Omental fat pad (tissue), 4 donors: ENCODE results near the gene CCN5. TPM values are rescaled to one million over a fixed set of nuclear protein-coding genes. Genes with fewer than 3 reads are reported as not detected.

Experiments
- ATAC-seq: fragments of 150-250 bp; one replicate; pipeline ENCODE4 v1.9.1; 2016; ENCODE audit warnings: mild to moderate bottlenecking, moderate library complexity; ENCODE audit not compliant: low FRiP score
- DNase-seq: peaks from one replicate; pipeline ENCODE4 v3.0.0-alpha.2; 2019; ENCODE audit warnings: low spot score
- total RNA-seq, 4 donors: library from RNA; depleted of rRNA; stranded (reverse); fragments of >200 nt; gene quantifications; one replicate each; pipeline ENCODE4 v1.1.0, GENCODE V29; 2016
- TF ChIP-seq, protein P1 (sequence below), 3 donors: fragments of 450-650 bp; IDR thresholded peaks; one replicate each; pipeline ENCODE4 v1.5.1; 2016 to 2017; ENCODE audit warnings: antibody characterized with exemption in 3 of 3, mild to moderate bottlenecking in 3 of 3, moderate library complexity in 2 of 3

The CCN5 gene
- total RNA-seq, 4 donors from 2014 or later = 25.9 to 81.7 (median 61.3) TPM

DNA sequence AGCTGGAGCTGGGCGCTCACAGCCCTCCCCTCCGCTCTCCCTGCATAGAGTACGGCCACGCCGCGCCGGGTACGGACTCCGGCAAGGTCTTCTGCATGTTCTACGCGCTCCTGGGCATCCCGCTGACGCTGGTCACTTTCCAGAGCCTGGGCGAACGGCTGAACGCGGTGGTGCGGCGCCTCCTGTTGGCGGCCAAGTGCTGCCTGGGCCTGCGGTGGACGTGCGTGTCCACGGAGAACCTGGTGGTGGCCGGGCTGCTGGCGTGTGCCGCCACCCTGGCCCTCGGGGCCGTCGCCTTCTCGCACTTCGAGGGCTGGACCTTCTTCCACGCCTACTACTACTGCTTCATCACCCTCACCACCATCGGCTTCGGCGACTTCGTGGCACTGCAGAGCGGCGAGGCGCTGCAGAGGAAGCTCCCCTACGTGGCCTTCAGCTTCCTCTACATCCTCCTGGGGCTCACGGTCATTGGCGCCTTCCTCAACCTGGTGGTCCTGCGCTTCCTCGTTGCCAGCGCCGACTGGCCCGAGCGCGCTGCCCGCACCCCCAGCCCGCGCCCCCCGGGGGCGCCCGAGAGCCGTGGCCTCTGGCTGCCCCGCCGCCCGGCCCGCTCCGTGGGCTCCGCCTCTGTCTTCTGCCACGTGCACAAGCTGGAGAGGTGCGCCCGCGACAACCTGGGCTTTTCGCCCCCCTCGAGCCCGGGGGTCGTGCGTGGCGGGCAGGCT, 35.1 kb downstream of the CCN5 start:
- ATAC-seq (no peak), DNase-seq (no peak)
- TF ChIP-seq, protein P1, sequence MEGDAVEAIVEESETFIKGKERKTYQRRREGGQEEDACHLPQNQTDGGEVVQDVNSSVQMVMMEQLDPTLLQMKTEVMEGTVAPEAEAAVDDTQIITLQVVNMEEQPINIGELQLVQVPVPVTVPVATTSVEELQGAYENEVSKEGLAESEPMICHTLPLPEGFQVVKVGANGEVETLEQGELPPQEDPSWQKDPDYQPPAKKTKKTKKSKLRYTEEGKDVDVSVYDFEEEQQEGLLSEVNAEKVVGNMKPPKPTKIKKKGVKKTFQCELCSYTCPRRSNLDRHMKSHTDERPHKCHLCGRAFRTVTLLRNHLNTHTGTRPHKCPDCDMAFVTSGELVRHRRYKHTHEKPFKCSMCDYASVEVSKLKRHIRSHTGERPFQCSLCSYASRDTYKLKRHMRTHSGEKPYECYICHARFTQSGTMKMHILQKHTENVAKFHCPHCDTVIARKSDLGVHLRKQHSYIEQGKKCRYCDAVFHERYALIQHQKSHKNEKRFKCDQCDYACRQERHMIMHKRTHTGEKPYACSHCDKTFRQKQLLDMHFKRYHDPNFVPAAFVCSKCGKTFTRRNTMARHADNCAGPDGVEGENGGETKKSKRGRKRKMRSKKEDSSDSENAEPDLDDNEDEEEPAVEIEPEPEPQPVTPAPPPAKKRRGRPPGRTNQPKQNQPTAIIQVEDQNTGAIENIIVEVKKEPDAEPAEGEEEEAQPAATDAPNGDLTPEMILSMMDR (IDR thresholded peaks at IDR 0.05) = no peak

DNA sequence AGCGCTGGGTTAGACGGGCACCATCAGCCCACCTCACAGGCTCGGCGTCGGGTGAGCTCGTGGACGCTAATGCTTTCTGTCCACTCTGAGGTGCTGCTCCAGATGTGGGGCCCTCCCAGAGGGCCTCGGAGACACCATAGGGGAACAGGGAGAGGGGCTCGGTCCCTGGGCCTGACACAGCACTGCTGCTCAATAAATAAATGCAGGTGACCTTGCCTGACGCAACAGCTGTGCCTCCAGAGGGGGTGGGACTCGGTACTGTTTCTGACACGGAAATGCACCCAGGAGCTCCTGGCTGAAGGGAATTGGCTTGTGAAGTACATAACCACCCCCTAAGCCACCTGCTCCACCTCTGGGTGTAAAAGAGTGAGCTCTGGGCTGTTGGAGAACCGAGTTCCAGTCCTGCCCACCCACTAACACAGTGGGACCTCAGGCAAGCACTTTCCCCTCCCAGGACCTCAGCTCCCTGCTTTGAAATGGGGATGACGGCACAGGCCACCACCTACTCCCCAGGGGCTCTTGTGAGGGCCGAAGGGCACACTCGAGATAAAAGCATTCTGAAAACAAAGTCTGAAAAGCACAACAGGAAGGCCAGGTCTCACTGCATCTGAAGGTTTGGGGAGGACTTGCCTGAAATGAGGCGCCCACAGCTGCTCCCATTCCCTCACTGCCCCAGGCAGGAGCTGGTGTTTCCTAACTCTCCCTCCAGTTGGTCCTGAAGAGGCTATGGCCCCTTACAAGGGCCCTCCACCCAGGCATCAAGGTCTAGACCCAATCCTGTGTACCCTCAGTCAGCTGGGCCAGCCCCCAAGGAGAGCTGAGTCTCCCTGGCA, 37.1 kb downstream of the CCN5 start:
- no peak for ATAC-seq
- DNase-seq = no peak
- TF ChIP-seq, protein P1 (IDR thresholded peaks at IDR 0.05) = no peak

DNA sequence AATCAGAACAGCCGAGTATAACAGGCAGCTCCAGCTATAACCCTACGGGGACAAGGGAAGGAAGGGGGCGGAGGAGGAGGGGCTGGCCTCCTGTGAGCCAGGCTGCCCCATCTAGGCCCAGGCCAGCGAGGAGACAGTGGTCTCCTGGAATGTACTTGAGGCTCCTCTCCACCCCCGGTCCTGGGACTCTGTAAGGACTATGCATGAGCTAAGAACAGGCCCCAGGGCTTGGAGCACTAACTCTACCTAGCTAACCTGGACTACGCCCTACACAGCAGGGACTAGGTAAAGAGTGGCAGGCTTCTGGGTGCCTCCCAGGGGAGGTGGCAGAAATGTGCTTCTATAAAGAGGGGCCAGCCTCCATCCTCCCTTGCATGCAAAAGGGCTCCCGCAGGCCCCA, 39.4 kb downstream of the CCN5 start:
- no peak for DNase-seq

GRCh38 chr20:44756011-44756688, 41.0 kb downstream of the CCN5 start:
- DNase-seq (no peak), ATAC-seq (no peak)
- TF ChIP-seq, protein P1 (IDR thresholded peaks at IDR 0.05) = no peak

More for the DNA sequence above, 39.4 kb downstream of the CCN5 start:
- no peak for ATAC-seq
- TF ChIP-seq, protein P1 (IDR thresholded peaks at IDR 0.05) = no peak

DNA sequence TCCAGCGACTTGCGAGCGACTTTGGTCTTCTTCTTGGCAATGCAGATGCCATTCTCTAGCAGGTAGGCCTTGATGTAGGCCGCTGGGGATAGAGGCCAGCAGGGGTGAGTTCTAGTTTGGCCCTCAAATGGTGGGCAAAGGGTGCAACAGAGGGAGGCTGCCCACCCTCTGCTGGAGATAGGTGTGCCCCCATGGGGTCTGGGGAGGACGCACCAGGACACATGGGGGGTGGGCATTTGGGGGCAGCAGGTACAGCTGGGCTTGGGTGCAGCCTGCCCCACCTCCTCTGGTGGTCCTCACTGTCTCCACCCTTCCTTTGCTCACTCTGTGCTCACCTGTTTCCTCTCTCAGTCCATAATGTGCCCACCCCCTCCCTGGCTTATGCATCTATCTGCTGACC, 41.8 kb downstream of the CCN5 start:
- TF ChIP-seq, protein P1 (IDR thresholded peaks at IDR 0.05) = no peak
- DNase-seq (no peak), ATAC-seq (no peak)

DNA sequence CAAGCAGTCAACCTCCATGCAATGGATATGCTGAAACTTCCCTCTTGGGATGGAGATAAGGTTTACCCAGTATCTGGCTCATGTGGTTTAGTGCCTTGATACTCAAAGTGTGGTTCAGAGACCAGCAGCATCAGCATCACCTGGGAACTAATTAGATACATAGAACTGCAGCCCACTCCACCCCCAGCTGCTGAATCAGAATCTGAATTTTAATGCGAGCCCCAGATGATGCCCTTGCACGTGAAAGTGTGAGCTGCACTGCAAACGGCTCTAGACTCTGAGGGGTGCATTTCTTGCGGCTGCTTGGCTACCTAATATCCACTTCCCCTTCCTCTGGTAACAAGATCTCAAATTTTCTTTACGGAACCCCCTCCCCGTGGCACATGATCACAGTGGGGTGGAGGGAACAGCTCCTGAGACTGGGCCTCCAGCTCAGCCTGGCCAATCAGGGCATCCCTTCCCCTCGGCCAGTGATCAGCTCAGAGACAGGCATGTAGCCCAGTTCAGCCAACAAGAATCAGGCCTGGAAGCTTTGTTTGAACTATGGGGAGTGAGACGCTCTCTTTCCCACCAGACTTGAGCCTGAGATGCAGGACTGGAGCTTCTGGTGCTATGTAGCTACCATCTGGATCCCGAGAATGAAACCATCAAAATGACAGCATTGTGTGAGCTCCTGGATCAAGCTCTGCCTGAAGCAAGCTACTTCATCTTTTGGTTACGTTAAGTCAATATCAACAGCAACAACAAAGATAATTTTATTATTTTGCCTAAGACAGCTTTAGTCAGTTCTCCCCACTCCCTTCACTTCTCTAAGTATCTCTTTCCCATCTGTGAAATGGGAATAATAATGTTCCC, 43.3 kb downstream of the CCN5 start:
- DNase-seq = no peak
- TF ChIP-seq, protein P1 (IDR thresholded peaks at IDR 0.05) = no peak
- no peak for ATAC-seq
